Endothelial cell of umbilical vein (primary cell): ENCODE data around the gene IRF8. TPM values are rescaled to one million over a fixed set of nuclear protein-coding genes. Genes with fewer than 3 reads are reported as not detected.

ENCODE experiments used
- BruUV-seq: library from RNA; stranded (reverse); fragments of 400-500 nt; replicated peaks from 2 replicates; lab custom pipeline; 2021; lab: Mats Ljungman, UMichigan
- CTCF ChIA-PET: fragments of 300-600, 350-600 bp; sonication (Branson Sonifier 250); formaldehyde crosslinking; loops from one replicate; lab custom pipeline; 2021; ENCODE audit warnings: antibody characterized with exemption, inconsistent platforms; lab: Charles Lee
- POLR2A ChIA-PET: fragments of 300-600, 350-600 bp; sonication (Branson Sonifier 250); formaldehyde crosslinking; loops from one replicate; lab custom pipeline; 2021; ENCODE audit warnings: antibody characterized with exemption, inconsistent platforms; lab: Charles Lee
- DNase-seq: peaks from one replicate; pipeline ENCODE4 v3.0.0-alpha.2; 2011; ENCODE audit warnings: low read depth, low spot score
- FAIRE-seq: peaks from 2 replicates; lab custom pipeline; 2011; peaks lifted over from hg19 to GRCh38; lab: Jason Lieb, UNC
- H2AFZ ChIP-seq: 2 replicates; pipeline ENCODE4 v1.6.0; 2012; ENCODE audit warnings: low read depth, low read length, control low read depth, inconsistent platforms
- H3K27ac ChIP-seq: 2 replicates; pipeline ENCODE4 v1.5.1; 2011; ENCODE audit warnings: low read depth, mild to moderate bottlenecking, control low read depth, low read length, moderate library complexity; ENCODE audit not compliant: insufficient read depth
- H3K27me3 ChIP-seq, 2 experiments: 2 replicates each; pipeline versions ENCODE4 v1.6.0 to v1.6.1; 2011; ENCODE audit warnings: low read length in 2 of 2, mixed read lengths in 1 of 2; ENCODE audit not compliant: control insufficient read depth in 2 of 2, insufficient read depth in 2 of 2
- H3K36me3 ChIP-seq, 2 experiments: 2 replicates in 1 of 2; 3 replicates in 1 of 2; pipeline ENCODE4 v1.5.1; 2011; ENCODE audit warnings: low read length in 2 of 2, mild to moderate bottlenecking in 1 of 2, moderate library complexity in 1 of 2; ENCODE audit not compliant: control insufficient read depth in 2 of 2, insufficient read depth in 2 of 2; ENCODE audit errors: extremely low read depth in 1 of 2
- H3K4me1 ChIP-seq: 3 replicates; pipeline ENCODE4 v1.5.1; 2011; ENCODE audit warnings: mild to moderate bottlenecking, low read length; ENCODE audit not compliant: control insufficient read depth, insufficient read depth; ENCODE audit errors: extremely low read depth
- H3K4me2 ChIP-seq: 2 replicates; pipeline ENCODE4 v1.6.1; 2011; ENCODE audit warnings: low read length, control low read depth, mixed read lengths; ENCODE audit not compliant: insufficient read depth
- H3K4me3 ChIP-seq, 3 experiments: fragments of 200-600 bp in 1 of 3; sonication (generic), shearing (Covaris generic) in 1 of 3; replicated peaks in 1 of 3; 2 replicates each; pipeline ENCODE4 v1.5.1; 2011 to 2016; ENCODE audit warnings: control low read depth in 3 of 3, low read length in 3 of 3, mild to moderate bottlenecking in 2 of 3, inconsistent platforms in 1 of 3, low read depth in 1 of 3, moderate library complexity in 1 of 3; ENCODE audit not compliant: insufficient read depth in 1 of 3
- H3K79me2 ChIP-seq: 2 replicates; pipeline ENCODE4 v1.6.0; 2012; ENCODE audit warnings: low read length, inconsistent platforms; ENCODE audit not compliant: control insufficient read depth, insufficient read depth
- H3K9ac ChIP-seq: replicated peaks from 2 replicates; pipeline ENCODE3; 2011; ENCODE audit warnings: low read length, control low read depth; ENCODE audit not compliant: insufficient read depth; ENCODE audit errors: extremely low read depth
- H3K9me1 ChIP-seq: replicated peaks from 3 replicates; pipeline ENCODE4 v1.6.0; 2011; ENCODE audit warnings: mild to moderate bottlenecking, low read length; ENCODE audit not compliant: control insufficient read depth, insufficient read depth; ENCODE audit errors: extremely low read depth
- H3K9me3 ChIP-seq: replicated peaks from 2 replicates; pipeline ENCODE4 v1.5.1; 2012; ENCODE audit warnings: low read length, inconsistent platforms; ENCODE audit not compliant: control insufficient read depth, insufficient read depth
- H4K20me1 ChIP-seq: replicated peaks from 2 replicates; pipeline ENCODE3; 2011; ENCODE audit warnings: mild to moderate bottlenecking, low read length; ENCODE audit not compliant: control insufficient read depth, insufficient read depth; ENCODE audit errors: extremely low read depth
- EZH2 ChIP-seq: IDR thresholded peaks from 2 replicates; pipeline ENCODE4 v1.6.1; 2012; ENCODE audit warnings: borderline replicate concordance, low read depth, mild to moderate bottlenecking, moderate library complexity, low read length, inconsistent platforms; ENCODE audit not compliant: severe bottlenecking
- FOS ChIP-seq: IDR thresholded peaks from 2 replicates; pipeline ENCODE4 v1.6.1; 2011; ENCODE audit warnings: mild to moderate bottlenecking, low read length, moderate library complexity, borderline replicate concordance; ENCODE audit not compliant: insufficient read depth
- GATA2 ChIP-seq: IDR thresholded peaks from 2 replicates; pipeline ENCODE4 v1.7.0; 2011; ENCODE audit warnings: low read depth, mild to moderate bottlenecking, moderate library complexity, mixed read lengths, low read length; ENCODE audit not compliant: insufficient read length, insufficient read depth
- JUN ChIP-seq: IDR thresholded peaks from 2 replicates; pipeline ENCODE4 v1.6.1; 2011; ENCODE audit warnings: borderline replicate concordance, low read depth; ENCODE audit not compliant: insufficient read length, insufficient read depth
- MYC ChIP-seq: IDR thresholded peaks from one replicate; pipeline ENCODE4 v1.6.1; 2011; ENCODE audit warnings: mild to moderate bottlenecking, low read depth, low read length
- POLR2A ChIP-seq: IDR thresholded peaks from 2 replicates; pipeline ENCODE4 v1.6.1; 2012; ENCODE audit warnings: low read depth, mild to moderate bottlenecking, control low read depth, low read length
- POLR2AphosphoS5 ChIP-seq: IDR thresholded peaks from 2 replicates; pipeline ENCODE4 v1.6.1; 2012; ENCODE audit warnings: low read depth, mild to moderate bottlenecking, control low read depth, low read length, moderate library complexity; ENCODE audit not compliant: insufficient read depth
- dilution Hi-C: fragments of 300-500 bp; cut with MboI; formaldehyde crosslinking; loops from one replicate; pipeline ENCODE4 v1.15.0; 2019; ENCODE audit warnings: low sequenced_read_pairs; ENCODE audit not compliant: extremely low pct_ligation_motif_present
- intact Hi-C: fragments of 100-400 bp; cut with micrococcal nuclease; formaldehyde crosslinking; loops from one replicate; pipeline ENCODE4 v1.10.0; 2022
- polyA plus RNA-seq, 4 experiments: library from polyadenylated mRNA; depleted of rRNA in 3 of 4; stranded (reverse) in 3 of 4; unstranded in 1 of 4; fragments of >200 nt; gene quantifications; 2 replicates each; pipeline versions ENCODE4 v1.2.1 to v1.2.3, GENCODE V29; 2011 to 2012; ENCODE audit warnings: missing spikeins in 1 of 4
- total RNA-seq: library from RNA; stranded (reverse); gene quantifications from 2 replicates; pipeline ENCODE4 v1.2.3, GENCODE V29; 2021
- TF ChIP-seq, protein P1 (sequence below), 2 donors: IDR thresholded peaks; 1 replicate in 1 of 2; 2 replicates in 1 of 2; pipeline ENCODE4 v1.5.1; 2011; ENCODE audit warnings: low read length in 2 of 2, mild to moderate bottlenecking in 2 of 2, moderate library complexity in 2 of 2, control low read depth in 1 of 2, inconsistent platforms in 1 of 2, low read depth in 1 of 2; ENCODE audit not compliant: insufficient read depth in 1 of 2; ENCODE audit errors: extremely low read depth in 1 of 2
- TF ChIP-seq, protein P2 (sequence below): IDR thresholded peaks from 2 replicates; pipeline ENCODE4 v1.6.1; 2011; ENCODE audit not compliant: insufficient read depth, insufficient read length

The IRF8 gene
- total and polyA plus RNA-seq, 2 donors (not counting 3 experiments of a cell fraction or from before 2014, with no cell fraction given), result not detected

DNA sequence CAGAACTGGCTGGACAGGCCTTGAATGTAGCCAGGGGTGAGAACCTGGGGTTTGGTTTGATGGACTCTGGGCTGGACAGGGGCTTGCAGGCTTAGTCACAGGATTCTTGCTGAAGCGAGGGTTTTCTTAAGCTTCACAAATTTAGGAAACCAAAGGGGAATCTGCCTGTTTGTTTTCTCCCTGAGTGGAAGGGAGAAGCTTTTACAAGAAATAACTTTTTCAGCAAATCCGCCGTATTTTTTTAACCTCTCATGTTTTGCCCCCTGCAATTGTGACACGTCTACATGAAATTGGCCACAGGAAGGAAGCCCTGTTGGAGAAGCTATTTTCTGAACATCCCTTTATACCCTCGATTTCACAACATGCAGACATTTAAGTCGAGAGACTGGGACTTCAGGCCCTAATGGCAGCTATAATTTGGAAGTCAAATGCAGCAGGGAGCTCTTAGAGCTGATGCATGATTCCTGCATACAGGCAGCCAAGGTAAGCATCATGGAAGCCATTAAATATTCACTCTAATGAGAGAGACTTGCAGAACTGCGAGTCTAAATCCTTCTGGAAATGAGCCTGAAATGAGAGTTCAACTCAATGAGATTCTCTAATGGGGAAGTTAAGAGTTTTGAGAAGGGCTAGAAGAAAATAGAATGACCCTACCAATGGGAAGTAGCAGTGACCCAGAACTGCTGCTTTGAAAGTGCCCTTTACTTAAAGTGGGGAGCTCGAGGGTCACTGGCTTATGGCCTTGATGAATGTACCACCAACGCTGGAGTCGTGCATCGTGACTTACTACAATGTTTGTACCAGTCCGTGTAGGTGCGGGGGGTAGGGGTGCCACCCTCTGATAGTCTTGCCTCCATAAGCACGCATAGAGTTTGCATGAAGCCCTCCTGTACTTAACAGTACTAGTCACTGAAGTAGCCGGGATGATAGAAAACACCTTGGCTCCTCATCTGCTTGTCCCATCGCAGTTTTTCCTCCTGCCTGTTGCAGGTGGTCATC, 45.1 kb upstream of the IRF8 start:
- DNase-seq, result no peak
- no peak for TF ChIP-seq JUN
- no peak for TF ChIP-seq MYC
- no peak for TF ChIP-seq POLR2AphosphoS5
- no peak for TF ChIP-seq EZH2
- TF ChIP-seq POLR2A, result no peak
- no peak for TF ChIP-seq FOS
- TF ChIP-seq, protein P1, sequence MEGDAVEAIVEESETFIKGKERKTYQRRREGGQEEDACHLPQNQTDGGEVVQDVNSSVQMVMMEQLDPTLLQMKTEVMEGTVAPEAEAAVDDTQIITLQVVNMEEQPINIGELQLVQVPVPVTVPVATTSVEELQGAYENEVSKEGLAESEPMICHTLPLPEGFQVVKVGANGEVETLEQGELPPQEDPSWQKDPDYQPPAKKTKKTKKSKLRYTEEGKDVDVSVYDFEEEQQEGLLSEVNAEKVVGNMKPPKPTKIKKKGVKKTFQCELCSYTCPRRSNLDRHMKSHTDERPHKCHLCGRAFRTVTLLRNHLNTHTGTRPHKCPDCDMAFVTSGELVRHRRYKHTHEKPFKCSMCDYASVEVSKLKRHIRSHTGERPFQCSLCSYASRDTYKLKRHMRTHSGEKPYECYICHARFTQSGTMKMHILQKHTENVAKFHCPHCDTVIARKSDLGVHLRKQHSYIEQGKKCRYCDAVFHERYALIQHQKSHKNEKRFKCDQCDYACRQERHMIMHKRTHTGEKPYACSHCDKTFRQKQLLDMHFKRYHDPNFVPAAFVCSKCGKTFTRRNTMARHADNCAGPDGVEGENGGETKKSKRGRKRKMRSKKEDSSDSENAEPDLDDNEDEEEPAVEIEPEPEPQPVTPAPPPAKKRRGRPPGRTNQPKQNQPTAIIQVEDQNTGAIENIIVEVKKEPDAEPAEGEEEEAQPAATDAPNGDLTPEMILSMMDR (IDR thresholded peaks at IDR 0.05; ENCODE audit: extremely low read depth in 1 of 2, insufficient read depth in 1 of 2, low read depth in 1 of 2, low read length in 2 of 2), result no peak
- TF ChIP-seq GATA2, result no peak
- TF ChIP-seq, protein P2, sequence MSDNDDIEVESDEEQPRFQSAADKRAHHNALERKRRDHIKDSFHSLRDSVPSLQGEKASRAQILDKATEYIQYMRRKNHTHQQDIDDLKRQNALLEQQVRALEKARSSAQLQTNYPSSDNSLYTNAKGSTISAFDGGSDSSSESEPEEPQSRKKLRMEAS, result no peak
- no peak overlapping the region for H2AFZ ChIP-seq
- H3K27ac ChIP-seq, result no peak overlapping the region
- H3K9me1 ChIP-seq, result no peaks in the 10 kb centered on the region
- POLR2A ChIA-PET, result no interaction called here
- H3K9ac ChIP-seq, result no peak overlapping the region
- CTCF ChIA-PET, result interaction anchor here (1.6 kb wide), 1 partner anchor 33 kb away, joined by 7 read pairs; no protein-coding TSS in a partner anchor
- dilution Hi-C loops, result no loop called here
- no peak overlapping the region for H3K4me3 ChIP-seq
- no peaks in the 10 kb centered on the region for H3K4me1 ChIP-seq
- no peak overlapping the region for H3K4me2 ChIP-seq
- H3K79me2 ChIP-seq, result no peaks in the 10 kb centered on the region
- H3K27me3 ChIP-seq, result peaks cover 0 to 2% of the 10 kb centered on the region in 2 experiments
- intact Hi-C loops, result no loop called here
- BruUV-seq, result no TSS peak
- FAIRE-seq, result no peak
- H4K20me1 ChIP-seq, result no peaks in the 10 kb centered on the region
- no peaks in the 10 kb centered on the region for H3K9me3 ChIP-seq
- no peaks in the 10 kb centered on the region for H3K36me3 ChIP-seq
